NCI-H446 treated with DMSO at 0.1 percent for 48 hours (cell line): ENCODE measurements around the gene RFC5.
"Not testable (repeated sequence)": the region's sequence is repeated elsewhere in the genome, so short reads cannot be mapped to it uniquely, and the experiment has no call there.

Experiments
- DNase-seq: peaks from one replicate; lab custom pipeline; 2025; lab: John Stamatoyannopoulos, UW

Gene RFC5

GRCh38 chr12:118052324-118053070 lies 36.0 kb downstream of the RFC5 start:
- DNase-seq = no peak

DNA sequence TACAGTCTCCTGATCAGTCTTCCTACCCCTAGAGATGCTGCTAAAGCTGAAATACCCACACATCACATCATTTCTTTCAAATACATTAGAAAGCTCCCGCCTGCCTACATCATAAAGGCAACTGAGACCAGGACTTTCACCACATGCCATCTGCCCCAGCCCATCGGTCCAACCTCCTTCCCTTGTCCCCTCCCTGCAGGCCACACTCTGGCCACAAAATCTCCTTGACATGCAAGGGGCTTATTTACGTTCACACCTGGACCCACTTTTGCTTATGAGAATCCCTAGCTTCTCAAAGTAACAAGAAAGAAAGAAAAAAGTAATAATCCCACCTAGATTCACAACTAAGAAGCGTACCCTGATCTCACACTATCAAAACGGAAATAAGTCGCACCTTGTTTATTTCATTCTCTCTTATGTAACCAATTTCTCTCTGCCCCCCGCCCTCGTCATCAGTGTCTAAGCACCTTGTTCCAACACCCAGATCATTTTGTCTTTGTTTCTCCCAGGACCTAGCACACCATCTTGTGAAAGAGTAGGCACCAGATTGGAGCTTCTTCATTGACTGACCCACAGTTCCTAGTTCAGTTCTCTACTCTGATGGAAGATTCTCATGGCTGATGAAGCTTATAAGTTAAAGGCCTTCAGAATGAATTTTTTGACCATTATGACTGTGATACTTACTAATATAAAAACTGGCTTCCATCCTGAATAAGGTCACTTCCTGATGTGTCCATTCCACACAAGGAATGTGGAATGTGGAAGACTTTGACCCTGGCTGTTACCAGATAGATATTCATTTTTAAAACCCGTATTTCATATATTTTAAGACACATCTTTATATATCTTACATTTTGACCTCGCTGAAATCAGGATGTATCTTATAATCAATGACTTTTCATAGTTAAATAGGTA lies 36.8 kb downstream of the RFC5 start:
- no peak for DNase-seq

DNA sequence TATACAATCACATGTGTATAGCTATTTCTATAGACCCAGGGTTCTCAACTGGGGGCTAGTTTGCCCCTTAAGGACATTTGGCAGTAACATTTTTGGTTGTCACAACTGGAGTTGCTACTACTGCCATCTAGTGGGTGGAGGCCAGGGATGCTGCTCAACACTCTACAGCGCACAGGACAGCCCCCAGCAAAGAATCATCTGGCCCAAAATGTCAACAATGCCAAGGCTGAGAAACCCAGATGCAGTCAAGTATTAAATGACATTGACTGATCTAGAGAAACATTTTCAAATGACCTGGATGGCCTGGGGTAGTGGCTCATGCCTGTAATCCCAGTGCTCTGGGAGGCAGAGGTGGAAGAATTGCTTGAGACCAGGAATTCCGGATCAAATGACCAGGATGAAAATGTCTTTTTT lies 38.6 kb downstream of the RFC5 start:
- DNase-seq = peak; percentile 7

DNA sequence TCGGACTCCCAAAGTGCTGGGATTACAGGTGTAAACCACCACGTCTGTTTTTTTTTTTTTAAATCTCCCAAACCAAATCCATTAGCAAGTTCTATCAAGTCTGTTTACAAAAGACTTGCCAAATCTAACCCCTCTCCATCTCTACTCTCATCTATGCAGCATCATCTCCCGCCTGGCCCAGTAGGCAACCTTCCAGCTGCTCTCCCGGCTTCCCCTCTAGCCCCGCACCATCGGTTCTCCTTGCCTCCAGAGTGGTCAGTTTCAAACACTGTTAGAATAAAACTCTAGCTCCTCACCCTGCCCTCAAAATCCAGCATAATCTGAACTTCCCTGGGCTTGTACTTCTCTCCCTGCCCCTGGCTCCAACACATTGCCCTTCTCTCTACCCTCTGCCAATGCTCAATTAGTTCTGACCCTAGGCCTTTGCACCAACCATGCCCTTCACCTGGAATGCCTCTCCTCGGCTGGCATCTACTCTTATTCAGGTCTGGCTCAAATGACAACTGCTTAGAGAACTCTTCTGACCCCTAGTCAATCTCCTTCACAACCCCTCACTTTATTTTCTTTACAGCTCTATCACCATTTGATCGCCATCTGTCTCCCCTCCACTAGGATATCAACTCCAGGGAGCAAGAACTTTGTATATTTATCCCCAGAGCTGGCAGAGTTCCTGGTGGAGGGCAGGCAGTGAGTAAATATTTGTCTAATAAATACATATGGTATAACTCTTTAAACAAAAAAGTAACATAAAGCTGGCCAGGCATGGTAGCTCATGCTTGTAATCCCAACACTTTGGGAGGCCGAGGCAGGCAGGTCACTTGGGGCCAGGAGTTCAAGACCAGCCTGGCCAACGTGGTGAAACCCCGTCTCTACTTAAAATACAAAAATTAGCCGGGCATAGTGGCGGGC lies 39.6 kb downstream of the RFC5 start:
- no peak for DNase-seq

- no peak for DNase-seq
Observed at GRCh38 chr12:118058227-118058626, 41.7 kb downstream of the RFC5 start.

GRCh38 chr12:118058881-118059280 lies 42.4 kb downstream of the RFC5 start:
- no peak for DNase-seq

DNA sequence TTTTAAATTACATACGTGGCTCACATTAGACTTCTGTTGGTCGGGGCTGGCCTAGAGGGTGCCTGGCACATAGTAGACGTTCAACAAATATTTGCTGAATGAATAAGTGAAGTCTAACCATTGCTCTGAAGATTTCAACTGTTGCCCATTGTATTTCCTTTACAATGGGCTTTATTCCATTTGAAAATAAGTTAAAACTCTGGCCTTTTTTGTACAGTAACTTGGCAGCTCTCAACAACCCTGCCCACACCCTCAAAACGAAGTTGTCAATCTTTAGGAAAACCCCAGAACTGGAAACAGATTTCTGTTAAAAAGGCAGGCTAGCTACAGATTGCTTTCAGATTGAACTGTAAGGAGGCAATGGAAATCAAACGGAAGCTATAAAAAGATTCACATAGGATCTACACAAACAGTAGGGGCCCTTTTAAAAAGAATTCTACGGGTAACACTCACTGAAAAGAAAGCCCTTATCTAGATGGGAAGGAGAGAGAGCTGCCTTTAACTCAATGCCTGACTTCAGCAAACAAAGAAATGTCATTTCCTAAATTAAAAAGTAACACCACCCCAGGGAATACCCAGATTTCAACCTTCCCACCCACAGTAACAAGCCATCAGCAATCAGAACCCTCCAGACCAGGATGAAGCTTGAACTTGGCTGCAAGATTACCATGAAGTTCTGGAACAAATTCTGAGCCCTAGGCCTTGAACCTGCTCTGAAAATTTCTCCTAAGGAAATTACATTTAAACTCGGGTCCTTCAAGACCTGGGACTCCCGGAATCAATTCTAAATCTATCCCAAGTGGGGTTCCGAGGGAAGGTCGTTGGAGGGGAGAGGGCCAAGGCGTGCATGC lies 43.1 kb downstream of the RFC5 start:
- no peak for DNase-seq

DNA sequence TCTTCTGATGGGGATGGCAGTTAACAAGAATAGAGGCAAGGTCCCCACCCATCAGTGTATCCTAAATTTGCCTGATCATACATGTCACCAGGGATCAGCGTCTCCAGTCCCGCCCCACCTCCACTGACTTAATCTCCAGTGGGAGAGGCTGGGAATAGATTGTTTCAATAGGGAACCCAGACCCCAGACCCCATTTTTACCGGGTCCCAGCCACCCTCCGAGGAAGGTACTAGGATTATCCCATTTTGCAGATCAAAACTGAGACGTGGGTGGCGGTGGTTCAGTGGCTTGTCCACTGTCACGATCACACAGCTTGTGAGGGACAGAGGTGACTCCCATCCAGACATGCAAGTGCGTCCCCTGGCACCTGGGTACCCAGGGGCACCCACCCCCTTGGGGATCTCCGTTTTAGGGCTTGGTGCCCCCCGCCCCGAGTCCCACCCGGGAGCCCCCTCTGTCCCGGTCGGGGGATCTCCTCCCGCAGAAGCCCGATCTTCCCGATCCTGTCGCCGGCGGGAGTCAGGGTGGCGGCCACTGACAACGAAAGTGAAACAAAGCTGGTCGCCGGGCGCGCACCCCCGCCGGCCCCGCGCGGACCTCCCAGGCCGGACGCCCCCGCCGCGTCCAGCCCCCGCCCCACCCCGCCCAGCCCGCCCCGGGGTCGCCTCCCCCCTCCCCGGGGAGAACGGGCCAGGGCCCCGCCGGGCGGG lies 44.0 kb downstream of the RFC5 start:
- DNase-seq = no peak

DNA sequence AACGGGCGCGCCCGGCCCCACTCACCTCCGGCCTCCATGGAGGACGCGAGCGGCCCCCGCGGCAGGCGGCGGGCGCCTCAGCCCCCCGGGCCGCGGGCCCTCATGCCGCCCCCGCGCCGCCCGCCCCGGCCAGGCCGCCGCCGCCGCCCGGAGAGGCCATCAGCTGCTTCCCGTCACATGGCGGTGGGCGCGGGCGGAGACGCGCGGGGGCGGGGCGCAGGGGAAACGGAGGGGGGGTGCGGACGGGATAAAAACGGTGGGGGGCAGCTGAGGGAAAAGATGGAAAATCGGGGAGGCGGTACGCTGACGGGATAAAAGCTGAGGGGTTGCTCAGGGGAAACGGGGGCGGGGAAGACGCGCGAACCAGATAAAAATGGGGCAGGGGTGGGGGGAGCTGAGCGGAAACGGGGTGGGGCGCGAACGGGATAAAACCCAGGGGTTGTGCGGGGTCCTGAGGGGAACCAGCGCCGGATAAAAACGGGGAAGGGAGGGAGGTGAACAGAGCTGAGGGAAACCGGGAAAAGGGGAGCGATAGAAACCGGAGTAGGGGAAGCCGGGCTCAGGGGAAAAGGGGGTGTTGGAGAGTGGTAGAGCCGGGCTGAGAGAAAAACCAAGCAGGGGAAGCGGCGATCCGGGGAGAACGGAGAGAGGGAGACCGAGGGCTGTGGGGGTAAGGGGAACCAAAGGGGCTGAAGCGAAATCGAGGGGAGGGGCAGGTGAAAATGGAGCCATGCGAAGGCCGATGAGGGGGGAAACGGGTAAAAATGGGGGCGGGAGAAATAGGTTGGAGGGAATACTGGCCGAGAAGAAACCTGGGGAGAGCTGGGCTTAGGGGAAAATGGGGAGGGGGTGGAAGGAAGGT lies 44.7 kb downstream of the RFC5 start, which contains the start of gene WSB2:
WSB2 (minus strand) TSS at position 169 of the 862 bp plus-strand sequence; CDS start at position 38, 131 bp downstream.
- DNase-seq = no peak

- DNase-seq = no peak
Observed at GRCh38 chr12:118061873-118062843, 45.7 kb downstream of the RFC5 start.

- no peak for DNase-seq
Observed at GRCh38 chr12:118063576-118064391, 47.3 kb downstream of the RFC5 start.

GRCh38 chr12:118064608-118065007 lies 48.1 kb downstream of the RFC5 start:
- no peak for DNase-seq

DNA sequence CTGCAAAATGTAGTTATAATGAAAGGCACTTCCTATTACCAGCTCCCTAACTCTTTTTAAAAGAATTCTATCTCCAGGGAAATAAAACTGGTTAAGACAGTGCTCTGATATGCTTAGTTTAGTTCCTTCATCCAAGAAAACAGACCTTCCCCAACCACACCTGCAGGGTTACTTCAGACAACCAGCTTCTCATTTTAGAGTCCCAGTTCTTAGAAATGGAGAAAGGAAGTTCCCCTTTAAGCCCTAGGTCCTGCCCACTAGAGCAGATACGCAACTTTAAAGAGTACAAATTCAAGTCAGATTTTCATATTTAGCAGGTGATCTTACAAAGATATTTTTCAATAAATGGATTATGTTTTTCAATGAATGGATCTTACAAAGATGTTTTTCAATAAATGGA lies 48.9 kb downstream of the RFC5 start:
- DNase-seq = no peak

GRCh38 chr12:118068445-118068844 lies 51.9 kb downstream of the RFC5 start:
- no peak for DNase-seq

GRCh38 chr12:118070650-118071049 lies 54.1 kb downstream of the RFC5 start:
- DNase-seq = no peak

- DNase-seq = no peak
Observed at GRCh38 chr12:118073768-118074167, 57.3 kb downstream of the RFC5 start.

- not testable (repeated sequence) for DNase-seq
Observed at GRCh38 chr12:118081521-118081920, 65.0 kb downstream of the RFC5 start.
